Mesodermal cell (in vitro differentiated cells): ENCODE measurements around the gene SMARCE1.

Source experiments
- H3K27ac ChIP-seq: 2 replicates; pipeline ENCODE4 v1.7.0; 2013; ENCODE audit warnings: mild to moderate bottlenecking, low read depth, low read length, moderate library complexity; ENCODE audit not compliant: severe bottlenecking
- H3K36me3 ChIP-seq: 2 replicates; pipeline ENCODE4 v1.7.1; 2013; ENCODE audit warnings: mild to moderate bottlenecking, low read length, moderate library complexity; ENCODE audit not compliant: control insufficient read depth, insufficient read depth
- H3K4me1 ChIP-seq: one replicate; pipeline ENCODE4 v1.7.1; 2013; ENCODE audit warnings: mild to moderate bottlenecking, low read length; ENCODE audit not compliant: insufficient read depth, control insufficient read depth, poor library complexity, severe bottlenecking
- H3K4me3 ChIP-seq: 2 replicates; pipeline ENCODE4 v1.7.0; 2013; ENCODE audit warnings: low read length, control low read depth, mild to moderate bottlenecking; ENCODE audit not compliant: insufficient read depth, poor library complexity, severe bottlenecking; ENCODE audit errors: extremely low read depth
- H3K9me3 ChIP-seq: 2 replicates; pipeline ENCODE4 v1.7.1; 2013; ENCODE audit warnings: mild to moderate bottlenecking, low read length, moderate library complexity; ENCODE audit not compliant: control insufficient read depth
- WGBS, 2 experiments: methylation state at CpG; one replicate each; pipeline ENCODE4 v1.1.5; 2013; ENCODE audit warnings: missing lambda C conversion rate in 2 of 2; ENCODE audit not compliant: insufficient coverage in 2 of 2; 5-methylcytosine and 5-hydroxymethylcytosine counted together

Gene SMARCE1

GRCh38 chr17:40621019-40621418 lies 26.6 kb downstream of the SMARCE1 start:
- Histone ChIP-seq H3K4me1 (no peaks in the 10 kb centered on the region), H3K27ac (no peak overlapping the region), H3K36me3 (no peaks in the 10 kb centered on the region), H3K9me3 (no peaks in the 10 kb centered on the region), H3K4me3 (no peak overlapping the region)
- 87 to 100% methylated on average over 1 to 5 of the region's 6 CpGs for WGBS, 2 experiments

- WGBS, 2 experiments: 87% methylated on average over 10 to 12 of the region's 16 CpGs
- no peaks in the 10 kb centered on the region for H3K4me1 ChIP-seq
- H3K27ac ChIP-seq: no peak overlapping the region
- no peaks in the 10 kb centered on the region for H3K36me3 ChIP-seq
- H3K9me3 ChIP-seq: no peaks in the 10 kb centered on the region
- H3K4me3 ChIP-seq: no peak overlapping the region
Measured at GRCh38 chr17:40618754-40619625, 28.6 kb downstream of the SMARCE1 start.

DNA sequence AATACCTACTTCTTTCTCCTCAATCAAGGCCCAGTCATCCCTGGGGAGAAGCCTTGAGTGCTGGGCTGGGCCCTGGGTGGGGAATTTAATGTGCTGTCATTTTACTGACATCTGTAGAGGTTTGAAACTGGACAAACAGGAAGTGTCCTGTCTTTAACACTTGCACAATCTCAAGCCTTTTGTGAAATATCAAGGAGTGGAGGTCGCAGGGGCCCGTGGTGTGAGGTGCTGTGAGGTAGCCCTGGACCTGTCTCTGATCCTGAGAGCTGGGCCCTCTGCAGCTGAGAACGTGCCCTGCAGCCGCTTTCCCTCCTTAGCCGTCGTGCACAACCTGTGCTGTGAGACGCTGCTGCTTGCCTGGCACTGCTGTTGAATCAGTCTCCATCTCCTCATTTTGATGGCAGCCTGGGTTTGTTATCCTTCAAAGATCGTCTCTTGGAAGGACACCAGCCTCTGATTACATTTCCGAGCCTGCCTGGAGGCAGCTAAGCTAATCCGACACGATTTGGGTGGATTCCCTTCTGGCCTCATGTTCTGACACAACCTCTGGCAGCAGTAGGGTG lies 29.9 kb downstream of the SMARCE1 start:
- 78 to 79% methylated on average over 6 to 11 of the region's 11 CpGs for WGBS, 2 experiments
- Histone ChIP-seq H3K36me3 (no peaks in the 10 kb centered on the region), H3K4me3 (no peak overlapping the region), H3K27ac (no peak overlapping the region), H3K9me3 (no peaks in the 10 kb centered on the region), H3K4me1 (no peaks in the 10 kb centered on the region)

- 100% methylated on average over 2 of the region's 3 CpGs for WGBS, 2 experiments
- no peaks in the 10 kb centered on the region for H3K36me3 ChIP-seq
- no peak overlapping the region for H3K4me3 ChIP-seq
- no peaks in the 10 kb centered on the region for H3K9me3 ChIP-seq
- H3K27ac ChIP-seq: no peak overlapping the region
- H3K4me1 ChIP-seq: no peaks in the 10 kb centered on the region
Measured at GRCh38 chr17:40616592-40616991, 31.0 kb downstream of the SMARCE1 start.

DNA sequence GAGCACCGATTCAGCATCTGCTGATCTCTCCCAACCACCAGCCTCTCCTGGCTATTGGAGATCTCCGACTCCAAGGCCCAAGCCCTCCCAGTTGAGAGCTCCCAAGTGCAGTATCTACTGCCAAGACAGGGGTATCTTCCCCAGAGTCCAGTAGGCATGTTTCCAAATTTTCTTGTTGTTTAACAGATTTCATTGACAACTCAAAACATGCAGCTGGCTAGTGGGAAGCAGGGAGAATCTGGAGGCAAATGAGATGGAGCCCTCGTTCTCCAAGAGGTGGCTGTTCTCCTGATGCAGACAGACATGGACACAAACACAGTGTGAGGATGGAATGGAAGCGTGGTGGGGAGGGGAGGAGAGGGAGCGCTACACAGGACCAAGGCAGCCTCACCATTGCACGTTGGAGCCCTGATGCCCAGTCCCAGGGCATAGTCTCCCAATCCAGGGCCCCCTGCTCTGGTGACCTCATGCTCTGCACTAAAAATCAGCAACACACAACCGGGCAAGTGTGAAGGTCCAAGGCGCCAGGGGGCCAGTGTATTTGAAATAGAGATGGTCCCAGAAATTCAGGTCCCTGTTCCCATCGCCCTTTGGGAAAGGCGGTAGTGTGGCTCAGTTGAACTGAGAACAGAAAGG lies 31.7 kb downstream of the SMARCE1 start:
- no peaks in the 10 kb centered on the region for H3K36me3 ChIP-seq
- no peak overlapping the region for H3K4me3 ChIP-seq
- 84 to 93% methylated on average over 6 to 8 of the region's 10 CpGs for WGBS, 2 experiments
- no peaks in the 10 kb centered on the region for H3K9me3 ChIP-seq
- H3K4me1 ChIP-seq: no peaks in the 10 kb centered on the region
- H3K27ac ChIP-seq: no peak overlapping the region

GRCh38 chr17:40615068-40615840 lies 32.4 kb downstream of the SMARCE1 start:
- Histone ChIP-seq H3K4me3 (no peak overlapping the region), H3K36me3 (no peaks in the 10 kb centered on the region), H3K9me3 (no peaks in the 10 kb centered on the region), H3K27ac (no peak overlapping the region), H3K4me1 (no peaks in the 10 kb centered on the region)
- 76 to 87% methylated on average over 5 of the region's 7 CpGs for WGBS, 2 experiments

- Histone ChIP-seq H3K27ac (no peak overlapping the region), H3K9me3 (no peaks in the 10 kb centered on the region), H3K4me1 (no peaks in the 10 kb centered on the region), H3K36me3 (no peaks in the 10 kb centered on the region), H3K4me3 (no peak overlapping the region)
- 89% methylated on average over 9 to 13 of the region's 13 CpGs for WGBS, 2 experiments
Measured at GRCh38 chr17:40614431-40615067, 33.1 kb downstream of the SMARCE1 start.

DNA sequence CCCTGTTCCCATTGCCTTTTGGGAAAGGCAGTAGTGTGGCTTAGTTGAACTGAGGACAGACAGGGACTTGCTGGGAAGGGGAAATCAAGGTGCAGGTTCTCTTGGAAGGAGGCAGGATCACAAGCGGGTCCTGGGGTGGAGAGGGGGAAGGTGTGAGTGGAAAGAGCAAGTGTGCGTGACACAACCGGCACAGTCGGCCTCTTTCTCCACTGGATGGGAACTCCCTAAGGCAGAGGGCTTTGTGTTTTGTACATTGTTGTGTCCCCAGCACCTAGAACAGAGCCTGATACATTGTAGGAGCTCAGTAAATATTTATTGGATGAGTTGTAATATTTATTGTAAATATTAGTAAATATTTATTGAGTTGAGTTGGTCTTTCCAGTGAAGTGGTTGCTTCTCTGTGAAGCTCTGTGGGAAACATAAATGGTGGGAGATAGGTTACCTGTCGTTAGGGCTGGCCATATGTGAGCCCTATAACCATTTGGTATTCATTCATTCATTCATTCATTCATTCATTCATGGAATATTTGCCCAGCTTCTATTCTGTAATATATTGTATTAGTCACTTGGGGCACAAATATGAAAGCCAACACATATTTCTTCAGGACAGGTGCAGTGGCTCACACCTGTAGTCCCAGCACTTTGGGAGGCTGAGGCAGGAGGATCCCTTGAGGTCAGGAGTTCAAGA lies 34.0 kb downstream of the SMARCE1 start:
- H3K9me3 ChIP-seq: no peaks in the 10 kb centered on the region
- no peak overlapping the region for H3K4me3 ChIP-seq
- no peaks in the 10 kb centered on the region for H3K36me3 ChIP-seq
- 92 to 93% methylated on average over 4 of the region's 5 CpGs for WGBS, 2 experiments
- H3K27ac ChIP-seq: no peak overlapping the region
- no peaks in the 10 kb centered on the region for H3K4me1 ChIP-seq

GRCh38 chr17:40612599-40613244 lies 34.9 kb downstream of the SMARCE1 start:
- no peaks in the 10 kb centered on the region for H3K4me1 ChIP-seq
- 94 to 97% methylated on average over 8 to 10 of the region's 11 CpGs for WGBS, 2 experiments
- H3K27ac ChIP-seq: no peak overlapping the region
- no peak overlapping the region for H3K4me3 ChIP-seq
- no peaks in the 10 kb centered on the region for H3K36me3 ChIP-seq
- H3K9me3 ChIP-seq: no peaks in the 10 kb centered on the region
